ENCODE data around the gene PORCN. TPM values are rescaled to one million over a fixed set of nuclear protein-coding genes. Genes with fewer than 3 reads are reported as not detected.

Gene PORCN
- total RNA-seq = 10 to 100 TPM; 12.2 to 13.3 (median 12.9) TPM
- polyA plus RNA-seq = 1 to 10 TPM; 1.2 to 7.4 (median 3.2) TPM

- TF ChIP-seq EP300 (IDR thresholded peaks at IDR 0.05) (no peak), POLR2AphosphoS5 (IDR thresholded peaks at IDR 0.05) (peak; percentile 56 to 80 (median 71)), POLR2A (IDR thresholded peaks at IDR 0.05) (peak; percentile 41 to 44)
- TF ChIP-seq, protein P1, sequence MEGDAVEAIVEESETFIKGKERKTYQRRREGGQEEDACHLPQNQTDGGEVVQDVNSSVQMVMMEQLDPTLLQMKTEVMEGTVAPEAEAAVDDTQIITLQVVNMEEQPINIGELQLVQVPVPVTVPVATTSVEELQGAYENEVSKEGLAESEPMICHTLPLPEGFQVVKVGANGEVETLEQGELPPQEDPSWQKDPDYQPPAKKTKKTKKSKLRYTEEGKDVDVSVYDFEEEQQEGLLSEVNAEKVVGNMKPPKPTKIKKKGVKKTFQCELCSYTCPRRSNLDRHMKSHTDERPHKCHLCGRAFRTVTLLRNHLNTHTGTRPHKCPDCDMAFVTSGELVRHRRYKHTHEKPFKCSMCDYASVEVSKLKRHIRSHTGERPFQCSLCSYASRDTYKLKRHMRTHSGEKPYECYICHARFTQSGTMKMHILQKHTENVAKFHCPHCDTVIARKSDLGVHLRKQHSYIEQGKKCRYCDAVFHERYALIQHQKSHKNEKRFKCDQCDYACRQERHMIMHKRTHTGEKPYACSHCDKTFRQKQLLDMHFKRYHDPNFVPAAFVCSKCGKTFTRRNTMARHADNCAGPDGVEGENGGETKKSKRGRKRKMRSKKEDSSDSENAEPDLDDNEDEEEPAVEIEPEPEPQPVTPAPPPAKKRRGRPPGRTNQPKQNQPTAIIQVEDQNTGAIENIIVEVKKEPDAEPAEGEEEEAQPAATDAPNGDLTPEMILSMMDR (IDR thresholded peaks at IDR 0.05) = no peak
- WGBS, 2 donors = 0 to 1% methylated on average over 65 of the region's 65 CpGs
- H3K4me1 ChIP-seq = peaks cover 0 to 14% (median 8%) of the 10 kb centered on the region in 4 donors
- H3K9me3 ChIP-seq = no peaks in the 10 kb centered on the region
- H3K27ac ChIP-seq = peak within 1 kb of the TSS; percentile 76 to 83 (median 82)
- no peaks in the 10 kb centered on the region for H3K36me3 ChIP-seq
- peak; percentile 91 for DNase-seq
- H3K27me3 ChIP-seq = no peaks in the 10 kb centered on the region
- peak within 1 kb of the TSS; percentile 62 to 83 (median 71) for H3K4me3 ChIP-seq
- intact Hi-C loops (cut with DNase I) = loop anchor here (2.0 kb wide), 1 partner anchor 32 kb away; the partner anchor contains the start of gene FTSJ1
Observed at GRCh38 chrX:48508400-48509244, at the start of gene PORCN. TSS of gene PORCN (plus strand) at chrX:48508992. CDS start at chrX:48509821, 829 bp downstream.

- no peak for DNase-seq
Observed at GRCh38 chrX:48459483-48459882, 49.3 kb upstream of the PORCN start.

DNA sequence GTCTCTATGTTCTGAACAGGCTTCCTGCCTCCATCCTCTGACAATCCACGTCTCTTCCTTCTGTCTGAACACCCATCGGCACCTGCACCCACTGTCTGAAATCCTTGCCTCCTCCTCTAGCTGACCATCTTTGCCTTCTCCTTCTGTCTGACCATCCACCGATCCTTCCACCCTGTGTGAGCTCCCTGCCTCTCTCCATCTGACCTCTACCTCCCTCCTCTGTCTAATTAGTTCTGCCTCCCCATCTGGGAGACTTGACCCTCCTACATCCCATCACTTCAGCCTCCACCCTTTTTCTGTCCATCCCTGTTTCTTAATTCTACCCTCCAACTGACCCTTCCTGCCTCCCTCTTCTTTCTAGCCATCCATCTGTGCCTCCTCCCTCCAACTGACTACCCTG, 48.8 kb upstream of the PORCN start:
- Histone ChIP-seq H3K27ac (no peak overlapping the region), H3K36me3 (no peaks in the 10 kb centered on the region), H3K27me3 (no peaks in the 10 kb centered on the region), H3K4me1 (no peaks in the 10 kb centered on the region), H3K4me3 (no peak overlapping the region), H3K9me3 (no peaks in the 10 kb centered on the region)
- DNase-seq = no peak
- WGBS, 2 donors = 96 to 97% methylated on average over 3 of the region's 3 CpGs
- TF ChIP-seq POLR2A (IDR thresholded peaks at IDR 0.05) (no peak), POLR2AphosphoS5 (IDR thresholded peaks at IDR 0.05) (no peak), EP300 (IDR thresholded peaks at IDR 0.05) (no peak)
- TF ChIP-seq, protein P1 (IDR thresholded peaks at IDR 0.05) = no peak
- intact Hi-C loops (cut with DNase I) = no loop called here

More at GRCh38 chrX:48459483-48459882, 49.3 kb upstream of the PORCN start:
- H3K4me3 ChIP-seq = no peak overlapping the region
- H3K36me3 ChIP-seq = no peaks in the 10 kb centered on the region
- intact Hi-C loops (cut with DNase I) = no loop called here
- H3K27me3 ChIP-seq = no peaks in the 10 kb centered on the region
- no peak overlapping the region for H3K27ac ChIP-seq
- 97 to 98% methylated on average over 6 of the region's 6 CpGs for WGBS, 2 donors
- no peaks in the 10 kb centered on the region for H3K9me3 ChIP-seq
- no peaks in the 10 kb centered on the region for H3K4me1 ChIP-seq
- TF ChIP-seq, protein P1 (IDR thresholded peaks at IDR 0.05) = no peak
- TF ChIP-seq POLR2AphosphoS5 (IDR thresholded peaks at IDR 0.05) = no peak
- no peak for TF ChIP-seq EP300 (IDR thresholded peaks at IDR 0.05)
- TF ChIP-seq POLR2A (IDR thresholded peaks at IDR 0.05) = no peak

DNA sequence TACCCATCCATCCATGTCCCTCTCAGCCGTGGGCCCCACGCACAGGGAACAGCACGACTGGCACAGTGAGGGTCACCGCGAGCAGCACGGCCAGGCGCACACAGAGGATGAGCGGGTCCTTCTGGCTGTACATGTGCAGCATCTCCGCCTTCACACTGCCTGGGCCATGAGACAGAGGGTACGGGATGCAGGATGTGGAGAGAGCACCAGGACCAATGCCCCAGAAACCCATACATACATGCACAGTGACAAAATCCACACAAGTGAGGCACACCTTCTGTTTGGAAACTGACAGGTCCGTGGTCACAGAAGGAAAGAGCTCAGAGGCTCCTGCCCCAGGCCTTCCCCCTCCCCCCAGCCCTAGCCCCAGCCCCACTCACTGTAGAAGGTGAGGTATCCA, 48.2 kb upstream of the PORCN start:
- no peak for DNase-seq
- no peaks in the 10 kb centered on the region for H3K9me3 ChIP-seq
- TF ChIP-seq EP300 (IDR thresholded peaks at IDR 0.05) = no peak
- no peaks in the 10 kb centered on the region for H3K4me1 ChIP-seq
- H3K4me3 ChIP-seq = no peak overlapping the region
- no peak overlapping the region for H3K27ac ChIP-seq
- H3K27me3 ChIP-seq = no peaks in the 10 kb centered on the region
- WGBS, 2 donors = 96 to 98% methylated on average over 11 of the region's 11 CpGs
- intact Hi-C loops (cut with DNase I) = no loop called here
- H3K36me3 ChIP-seq = no peaks in the 10 kb centered on the region

DNA sequence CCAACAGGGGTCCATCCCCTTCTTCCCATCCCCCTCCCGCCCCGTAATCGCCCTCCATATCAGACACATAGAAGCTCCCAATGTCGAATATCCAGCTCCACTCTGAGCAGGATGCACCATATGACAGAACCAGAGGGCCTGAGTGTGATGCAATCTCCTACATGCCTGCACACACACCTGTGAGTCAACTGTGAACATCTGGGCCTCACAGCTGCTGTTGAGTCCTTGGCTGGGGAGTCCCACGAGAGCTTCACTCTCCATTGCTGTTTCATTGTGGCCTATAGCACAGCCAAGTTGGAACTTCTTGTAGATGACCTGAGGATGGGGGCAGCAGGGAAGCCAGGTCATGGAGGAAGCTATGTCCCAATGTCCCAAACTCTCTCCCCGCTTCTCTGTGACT, 47.0 kb upstream of the PORCN start:
- intact Hi-C loops (cut with DNase I) = no loop called here

More for the DNA sequence above, 47.0 kb upstream of the PORCN start:
- Histone ChIP-seq H3K27me3 (no peaks in the 10 kb centered on the region), H3K9me3 (no peaks in the 10 kb centered on the region), H3K4me3 (no peak overlapping the region), H3K27ac (no peak overlapping the region), H3K36me3 (no peaks in the 10 kb centered on the region), H3K4me1 (no peaks in the 10 kb centered on the region)
- DNase-seq = no peak
- no peak for TF ChIP-seq EP300 (IDR thresholded peaks at IDR 0.05)
- TF ChIP-seq POLR2AphosphoS5 (IDR thresholded peaks at IDR 0.05) = no peak
- TF ChIP-seq, protein P1 (IDR thresholded peaks at IDR 0.05) = no peak
- TF ChIP-seq POLR2A (IDR thresholded peaks at IDR 0.05) = no peak
- 78 to 80% methylated on average over 6 of the region's 6 CpGs for WGBS, 2 donors

Data from sigmoid colon (tissue), 7 donors.